Activated T-helper 1 cell treated with anti-CD3 and anti-CD28 coated beads, Interleukin-2, amount 50 U/mL, for 16 hours (primary cell): Measurements from ENCODE around the gene DENND1A.
"Not testable (repeated sequence)": the region's sequence is repeated elsewhere in the genome, so short reads cannot be mapped to it uniquely, and the experiment has no call there.

ENCODE experiments used
- DNase-seq, 2 donors: peaks; one replicate each; pipeline ENCODE4 v3.0.0-alpha.2; 2020; ENCODE audit warnings: low read depth in 1 of 2, low spot score in 1 of 2

DENND1A gene

GRCh38 chr9:123952641-123953495, 22.9 kb upstream of the DENND1A start:
- no peak for DNase-seq

GRCh38 chr9:123948286-123948685, 18.4 kb upstream of the DENND1A start:
- no peak for DNase-seq

GRCh38 chr9:123947326-123947725, 17.4 kb upstream of the DENND1A start:
- DNase-seq: no peak

DNA sequence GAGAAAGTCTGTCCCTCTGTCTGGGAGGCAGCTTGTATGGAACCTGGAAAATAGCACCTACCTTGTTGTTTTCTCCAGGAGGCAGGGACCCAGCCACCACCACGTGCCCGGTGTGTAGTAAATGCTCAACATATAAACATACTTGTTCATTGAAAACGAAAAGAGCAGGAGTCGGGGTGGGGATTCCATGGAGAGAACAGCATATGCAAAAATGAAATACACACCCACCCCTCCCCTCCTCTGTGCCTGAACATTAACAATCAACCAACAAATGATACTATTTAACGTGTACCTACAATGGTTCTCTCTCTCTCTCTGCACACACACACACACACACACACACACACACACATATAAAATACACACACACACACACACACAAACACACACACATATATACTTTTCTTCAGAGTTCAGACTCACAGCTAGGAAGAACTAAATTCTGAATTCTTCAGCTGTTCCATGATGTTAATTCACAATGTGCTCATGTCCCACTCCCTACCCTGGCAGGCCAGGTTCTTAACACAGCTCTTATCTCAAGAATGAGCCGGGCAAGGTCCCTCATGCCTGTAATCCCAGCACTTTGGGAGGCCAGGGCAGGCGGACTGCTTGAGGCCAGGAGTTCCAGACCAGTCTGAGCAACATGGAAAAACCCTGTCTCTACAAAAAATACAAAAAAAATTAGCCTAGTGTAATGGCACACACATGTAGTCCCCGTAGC, 16.3 kb upstream of the DENND1A start:
- no peak for DNase-seq

- no peak for DNase-seq
Measured at GRCh38 chr9:123945532-123945931, 15.6 kb upstream of the DENND1A start.

- not testable (repeated sequence) for DNase-seq
Measured at GRCh38 chr9:123944464-123944863, 14.5 kb upstream of the DENND1A start.

GRCh38 chr9:123943671-123944070, 13.7 kb upstream of the DENND1A start:
- no peak for DNase-seq

DNA sequence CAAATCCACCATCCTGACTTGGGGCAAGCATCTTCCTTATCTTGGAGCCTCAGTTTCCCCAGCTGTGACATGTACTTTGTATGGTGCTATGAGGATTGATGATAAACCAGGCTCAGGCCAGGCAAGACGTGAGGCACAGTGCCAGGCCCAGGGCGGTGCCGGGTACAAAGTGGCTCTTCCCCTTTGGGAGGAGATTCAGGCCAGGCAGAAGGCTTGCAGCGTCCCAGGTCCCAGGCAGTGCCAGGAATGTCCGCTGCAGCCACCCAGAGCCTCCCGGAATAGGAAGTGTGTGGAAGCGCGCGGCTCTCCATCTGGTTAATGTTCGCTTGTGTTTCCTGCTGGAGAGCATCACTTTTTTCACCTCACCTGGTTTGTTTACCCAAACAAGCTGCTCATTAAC, 12.6 kb upstream of the DENND1A start:
- no peak for DNase-seq

- DNase-seq: no peak
Measured at GRCh38 chr9:123941524-123942070, 11.7 kb upstream of the DENND1A start.

DNA sequence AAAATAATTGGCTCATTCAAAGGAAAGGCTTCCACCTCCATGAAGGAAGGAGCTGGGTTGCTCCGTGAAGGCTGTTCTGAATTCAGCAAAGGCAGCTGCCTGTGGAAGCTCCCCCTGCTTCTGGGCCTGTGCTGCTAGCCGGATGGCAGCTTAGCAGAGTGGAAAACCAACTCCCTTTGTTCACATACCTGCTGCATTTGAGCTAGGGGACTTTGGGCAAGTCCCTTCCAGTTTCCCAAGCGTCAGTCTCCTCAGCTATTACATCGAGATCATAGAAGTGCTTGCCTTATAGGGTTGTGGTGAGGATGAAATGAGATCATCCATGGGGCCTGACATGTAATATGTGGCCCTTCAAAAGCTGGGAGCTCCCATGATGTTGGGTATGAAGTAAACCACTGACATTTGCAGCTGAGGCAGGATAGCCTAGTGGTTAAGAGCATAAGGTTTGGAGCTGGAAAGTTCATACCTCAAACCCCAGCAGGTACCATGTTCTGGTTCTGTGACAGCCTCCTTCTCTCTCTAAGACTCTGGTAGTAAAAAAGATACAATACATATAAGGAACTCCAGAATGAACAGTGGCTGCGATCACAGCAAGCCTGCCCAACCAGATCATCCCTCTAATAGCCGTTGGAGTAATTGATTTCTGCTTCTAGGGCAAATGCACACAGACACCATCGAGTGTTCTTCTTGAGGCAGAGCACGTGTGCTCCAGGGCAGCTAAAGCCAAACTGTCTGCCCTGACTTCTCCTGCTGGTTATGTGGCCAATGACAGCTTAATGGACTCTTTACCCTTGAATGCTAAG, 11.0 kb upstream of the DENND1A start:
- DNase-seq: no peak

DNA sequence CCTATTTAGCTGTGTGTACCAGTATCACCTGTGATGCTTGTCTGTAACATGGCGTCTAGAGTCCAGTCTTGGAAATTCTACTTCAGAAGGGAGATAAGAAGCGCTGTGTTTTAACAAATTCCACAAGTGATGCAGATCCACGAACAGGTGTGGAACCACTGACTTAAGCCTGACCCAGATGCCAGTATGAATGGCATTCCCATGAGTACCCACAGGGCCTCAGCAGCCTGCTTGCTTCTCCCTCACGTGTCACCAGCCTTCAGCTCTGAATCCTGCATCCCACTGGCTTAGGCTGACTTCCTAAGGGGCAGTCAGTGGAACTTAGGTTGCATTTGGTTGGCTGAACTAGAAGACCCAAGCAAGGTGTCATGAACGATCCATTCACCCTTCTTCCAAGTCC, 8.5 kb upstream of the DENND1A start:
- DNase-seq: no peak

GRCh38 chr9:123936575-123936974, 6.6 kb upstream of the DENND1A start:
- not testable (repeated sequence) for DNase-seq

- DNase-seq: no peak
Measured at GRCh38 chr9:123933440-123934212, 3.7 kb upstream of the DENND1A start.

- DNase-seq: peak in 1 of 2 donors; percentile 15
Measured at GRCh38 chr9:123929177-123929869, 603 bp downstream of the DENND1A start.

DNA sequence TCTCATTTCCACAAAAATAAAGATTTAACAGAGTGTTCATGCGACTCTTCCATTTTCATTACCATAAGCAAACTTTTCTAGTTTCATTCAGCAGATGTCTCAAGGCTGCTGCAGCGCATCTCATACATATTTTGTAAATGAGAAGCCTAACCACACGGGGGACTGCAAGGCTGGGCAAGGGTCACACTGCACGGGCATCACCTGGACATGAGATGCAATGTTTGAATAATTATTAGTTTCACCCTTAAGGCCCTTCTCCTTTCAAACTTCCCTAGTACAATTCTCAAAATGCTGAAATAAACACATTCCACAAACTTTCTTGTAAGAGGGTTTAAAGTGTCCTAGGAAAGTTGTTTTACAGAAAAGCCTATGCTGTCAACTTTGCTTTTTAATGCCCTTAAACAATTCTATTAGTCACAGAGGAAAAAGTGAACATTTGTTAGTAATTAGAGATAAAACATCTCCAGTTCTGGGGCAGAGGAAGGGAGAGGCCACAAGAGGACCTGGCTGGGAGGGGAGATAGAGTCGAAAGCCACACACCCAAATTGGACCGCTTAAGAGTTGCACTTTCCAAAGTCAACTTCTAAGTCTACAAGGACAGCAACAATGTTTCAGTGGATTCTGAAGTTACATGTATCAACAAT, 1.3 kb downstream of the DENND1A start:
- DNase-seq: no peak

GRCh38 chr9:123927625-123928532, 2.0 kb downstream of the DENND1A start:
- no peak for DNase-seq

GRCh38 chr9:123926941-123927340, 3.0 kb downstream of the DENND1A start:
- no peak for DNase-seq

GRCh38 chr9:123925819-123926218, 4.1 kb downstream of the DENND1A start:
- no peak for DNase-seq
